Fibroblast of the conjunctiva (primary cell): ENCODE results near the gene PTEN.

Experiments
- DNase-seq: peaks from one replicate; pipeline ENCODE4 v3.0.0-alpha.2; 2010; ENCODE audit warnings: low read depth

The PTEN gene

DNA sequence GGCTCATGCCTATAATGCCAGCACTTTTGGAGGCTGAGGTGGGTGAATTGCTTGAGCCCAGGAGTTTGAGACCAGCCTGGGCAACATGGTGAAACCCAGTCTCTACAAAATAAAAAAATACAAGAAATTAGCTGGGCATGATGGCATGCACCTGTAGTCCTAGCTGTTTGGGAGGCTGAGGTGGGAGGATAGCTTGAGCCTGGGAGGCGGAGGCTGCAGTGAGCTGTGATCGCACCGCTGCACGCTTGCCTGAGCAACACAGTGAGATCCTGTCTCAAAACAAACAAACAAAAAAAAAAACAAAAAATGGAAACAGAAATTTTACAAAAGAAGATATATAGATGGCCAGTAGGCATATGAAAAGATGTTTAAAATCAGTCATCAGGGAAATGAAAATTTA lies 57.1 kb downstream of the PTEN start:
- DNase-seq = no peak

DNA sequence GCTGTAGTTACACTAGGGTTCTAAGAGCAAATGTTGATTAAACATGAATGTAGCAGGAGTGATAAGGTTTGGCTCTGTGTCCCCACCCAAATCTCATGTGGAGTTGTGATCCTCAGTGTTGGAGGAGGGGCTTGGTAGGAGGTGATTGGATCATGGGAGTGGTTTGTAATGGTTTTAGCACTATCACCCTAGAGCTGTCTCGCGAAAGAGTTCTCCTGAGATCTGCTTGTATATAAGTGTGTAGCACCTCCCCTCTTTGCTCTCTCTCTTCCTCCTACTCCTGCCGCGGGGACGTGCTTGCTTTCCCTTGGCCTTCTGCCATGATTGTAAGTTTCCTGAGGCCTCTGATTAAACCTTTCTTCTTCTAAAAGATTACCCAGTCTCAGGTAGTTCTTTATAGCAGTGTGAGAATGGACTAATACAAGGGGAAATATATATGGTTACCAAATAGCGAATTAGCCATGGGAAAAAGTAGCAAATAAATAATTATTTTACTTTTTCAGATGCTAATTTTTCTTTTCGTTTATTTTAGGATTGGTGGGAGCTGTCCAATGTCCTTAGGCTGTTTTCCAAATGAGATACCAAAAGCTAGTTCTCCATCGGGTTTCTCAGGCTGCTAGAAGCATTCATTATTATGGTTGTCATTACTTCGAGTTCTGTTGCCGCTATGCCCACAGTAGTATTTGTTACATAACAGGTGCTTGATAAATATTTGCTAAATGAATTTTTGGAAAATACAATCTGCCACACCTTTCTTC lies 58.7 kb downstream of the PTEN start:
- no peak for DNase-seq

DNA sequence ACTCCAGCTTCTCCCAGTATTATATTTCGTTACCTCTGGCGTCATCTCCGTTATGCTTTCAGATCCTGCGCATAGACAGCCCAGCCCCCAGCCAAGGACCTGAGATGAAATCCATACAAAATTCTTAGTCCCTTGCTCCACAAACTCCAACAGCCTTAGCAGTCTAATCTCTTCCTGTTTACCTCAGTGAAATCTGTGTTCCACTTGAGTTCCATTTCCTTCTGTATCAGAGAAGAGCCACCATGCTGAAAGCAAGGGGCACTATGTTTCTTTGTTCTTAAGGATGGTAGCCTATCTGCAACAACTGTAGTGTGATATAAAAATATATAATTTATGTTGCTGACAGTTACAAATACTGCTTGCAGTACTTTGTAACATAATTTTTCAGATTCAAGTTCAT lies 59.8 kb downstream of the PTEN start:
- no peak for DNase-seq

DNA sequence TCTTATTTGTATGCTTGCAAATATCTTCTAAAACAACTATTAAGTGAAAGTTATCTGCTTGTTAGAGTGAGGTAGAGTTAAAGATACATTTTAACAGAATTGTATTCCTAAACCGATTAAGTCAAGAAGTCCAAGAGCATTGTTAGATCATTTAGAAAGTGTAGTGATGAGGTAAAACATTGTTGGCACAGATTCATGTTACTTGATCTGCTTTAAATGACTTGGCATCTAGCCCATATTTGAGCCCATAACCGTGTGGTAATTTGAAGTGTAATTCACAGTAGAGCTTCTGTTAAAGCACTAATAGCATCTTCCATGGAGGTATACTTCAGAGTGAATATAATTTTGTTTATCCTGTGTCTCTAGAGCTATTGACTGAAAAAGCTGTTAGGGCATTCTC lies 62.1 kb downstream of the PTEN start:
- no peak for DNase-seq

DNA sequence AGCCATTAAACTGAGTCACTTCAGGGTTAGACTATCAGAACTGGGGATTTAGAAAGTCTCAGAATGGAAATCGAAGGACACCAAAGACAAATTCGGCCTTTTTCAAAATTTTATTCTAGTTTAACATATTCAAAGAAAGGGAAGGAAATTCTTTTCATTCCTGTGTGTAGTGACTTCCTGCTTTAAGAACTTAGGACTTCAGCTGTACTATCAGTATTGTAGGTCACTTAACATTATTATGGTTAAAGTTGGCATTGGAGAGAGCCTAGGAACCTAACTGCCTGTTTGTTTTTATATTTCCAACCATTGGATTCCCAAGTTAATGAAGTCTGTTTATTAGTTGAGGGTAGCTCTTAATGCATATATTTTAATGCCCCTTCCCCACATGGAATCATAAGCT lies 63.7 kb downstream of the PTEN start:
- DNase-seq = no peak

DNA sequence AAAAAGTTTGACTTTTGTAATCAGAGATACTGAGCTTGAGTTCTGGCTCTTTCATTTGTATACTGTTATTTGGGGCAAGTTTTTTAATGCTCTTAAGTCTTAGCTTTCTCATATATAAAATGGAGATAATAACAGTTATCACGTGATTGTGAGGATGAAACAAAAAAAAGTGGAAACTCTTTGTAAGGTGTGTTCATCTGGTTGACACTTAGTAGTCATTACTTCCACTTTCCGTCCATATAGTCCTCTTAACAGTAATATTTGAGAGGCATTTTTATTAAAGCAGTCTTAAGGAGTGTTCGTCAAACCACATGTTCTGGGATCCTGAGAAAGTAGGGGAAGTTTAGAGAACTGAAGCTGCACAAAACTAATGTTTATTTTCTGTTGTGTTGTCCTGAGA lies 65.6 kb downstream of the PTEN start:
- no peak for DNase-seq

DNA sequence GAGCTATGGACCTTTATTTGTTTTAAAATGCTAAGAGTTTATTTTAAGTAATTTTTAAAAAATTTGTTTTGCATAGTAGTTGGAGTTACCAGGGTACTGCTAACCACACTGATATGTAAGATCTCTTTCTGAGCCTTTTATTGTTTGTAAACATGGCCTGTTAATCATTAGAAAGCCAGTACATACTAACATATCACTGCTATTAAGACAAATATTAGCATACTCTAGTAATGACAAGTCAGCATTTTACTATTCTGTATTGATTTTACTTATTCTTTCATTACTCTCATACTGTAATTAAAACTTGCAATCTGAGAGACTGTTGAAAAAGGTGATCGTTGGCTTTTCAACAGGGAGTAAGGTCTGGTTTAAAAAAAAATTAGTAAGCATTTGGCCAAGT lies 66.7 kb downstream of the PTEN start:
- DNase-seq = no peak

DNA sequence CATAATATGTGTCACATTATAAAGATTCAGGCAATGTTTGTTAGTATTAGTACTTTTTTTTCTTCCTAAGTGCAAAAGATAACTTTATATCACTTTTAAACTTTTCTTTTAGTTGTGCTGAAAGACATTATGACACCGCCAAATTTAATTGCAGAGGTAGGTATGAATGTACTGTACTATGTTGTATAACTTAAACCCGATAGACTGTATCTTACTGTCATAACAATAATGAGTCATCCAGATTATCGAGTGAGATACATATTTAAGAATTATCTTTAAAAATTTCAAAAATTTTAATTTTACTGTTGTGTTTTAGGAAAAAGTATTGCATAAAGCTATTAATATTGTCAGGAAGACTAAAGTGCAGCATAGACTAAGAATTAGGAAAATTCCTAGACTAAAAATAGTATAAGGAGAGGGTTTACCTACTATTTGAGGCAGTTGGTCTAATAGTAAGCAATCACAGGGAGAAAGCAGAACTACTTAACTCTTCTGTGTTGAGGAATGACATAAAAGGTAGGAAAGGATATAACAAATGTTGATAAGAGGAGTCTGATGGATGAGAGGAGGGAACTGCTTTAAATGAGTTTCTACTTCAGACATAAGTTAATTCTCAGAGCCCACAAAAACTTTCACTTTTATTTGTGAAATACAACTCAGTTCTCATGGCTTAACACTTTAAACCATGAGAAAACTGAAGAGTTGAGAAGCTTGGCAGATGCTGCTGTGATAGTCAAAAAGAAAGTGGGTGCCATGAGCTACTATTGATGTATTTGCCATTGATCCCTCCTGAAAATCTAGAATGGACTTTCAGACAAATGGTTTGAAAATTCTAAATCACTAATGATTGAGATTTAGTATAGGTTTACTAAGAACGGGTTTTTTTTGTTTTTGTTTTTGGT lies 67.8 kb downstream of the PTEN start:
- DNase-seq = no peak

DNA sequence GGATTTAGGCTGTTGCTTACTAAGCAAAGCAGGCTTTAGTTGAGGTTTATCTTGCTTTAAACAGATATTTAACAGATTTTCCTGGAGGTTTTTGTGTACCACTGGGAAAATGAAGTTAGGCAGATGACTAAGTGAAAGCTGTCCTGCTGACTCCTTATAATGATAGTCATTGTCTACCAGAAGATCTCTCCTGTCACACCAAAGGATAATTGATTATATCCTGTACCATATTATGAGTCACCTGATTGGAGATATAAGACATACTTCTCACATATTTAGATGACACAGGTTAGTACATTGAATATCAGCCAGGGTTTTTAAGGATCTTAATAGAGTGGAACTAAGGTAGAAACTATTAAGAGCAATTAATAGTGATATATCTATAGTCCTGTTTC lies 68.4 kb downstream of the PTEN start:
- no peak for DNase-seq

DNA sequence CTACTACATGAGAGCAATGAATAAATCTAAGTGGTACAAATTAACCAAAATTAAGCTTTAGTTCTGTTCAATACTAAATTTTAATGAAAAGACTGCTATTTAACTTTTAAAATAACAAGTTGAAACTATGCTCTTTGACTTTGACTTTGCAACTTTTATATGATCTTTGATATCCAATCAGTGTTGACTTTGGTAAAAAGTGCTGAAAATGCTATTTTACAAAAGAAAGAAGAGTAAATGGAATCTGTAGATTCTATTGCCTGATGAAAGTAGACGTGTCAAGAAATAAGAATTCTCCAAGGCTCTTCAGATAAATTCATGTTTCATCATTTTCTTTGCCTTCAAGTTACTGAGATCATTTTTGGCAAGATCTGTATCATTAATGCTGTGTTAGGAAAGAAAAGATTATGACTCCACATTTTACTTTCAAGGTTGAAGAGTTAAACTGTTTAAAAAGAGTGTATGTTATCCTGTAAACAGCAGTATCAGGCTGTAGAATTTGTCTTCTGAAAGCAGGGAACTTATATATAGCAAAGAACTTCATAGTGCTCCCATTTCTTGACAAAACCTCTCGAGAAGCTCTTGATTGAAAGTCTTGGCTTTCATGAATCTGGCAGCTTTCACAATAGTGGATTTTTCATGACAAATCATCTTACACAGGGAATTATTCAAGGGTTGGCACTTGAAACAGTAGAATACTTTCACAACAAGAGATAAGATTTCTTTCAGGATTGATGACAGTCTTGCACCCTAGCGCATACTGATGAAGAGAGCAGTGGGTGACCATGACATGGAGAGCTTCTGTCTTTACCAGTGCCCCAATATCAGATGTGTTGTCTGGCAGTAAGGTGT lies 72.1 kb downstream of the PTEN start:
- peak; percentile 17 for DNase-seq

DNA sequence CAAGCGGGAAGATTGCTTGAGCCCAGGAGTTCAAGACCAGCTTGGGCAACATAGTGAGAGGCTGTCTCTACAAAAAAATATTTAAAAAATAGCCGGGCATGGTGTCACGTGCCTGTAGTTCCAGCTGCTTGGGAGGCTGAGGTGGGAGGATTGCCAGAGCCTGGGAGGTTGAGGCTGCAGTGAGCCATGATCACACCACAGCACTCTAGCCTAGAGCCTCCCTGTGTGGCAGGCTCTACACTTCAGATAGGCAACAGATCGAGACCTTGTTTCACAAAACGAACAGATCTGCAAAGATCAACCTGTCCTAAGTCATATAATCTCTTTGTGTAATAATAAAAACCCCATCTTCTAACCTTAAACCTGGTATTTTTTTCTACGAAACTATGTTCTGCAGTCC lies 76.8 kb downstream of the PTEN start:
- DNase-seq = no peak

DNA sequence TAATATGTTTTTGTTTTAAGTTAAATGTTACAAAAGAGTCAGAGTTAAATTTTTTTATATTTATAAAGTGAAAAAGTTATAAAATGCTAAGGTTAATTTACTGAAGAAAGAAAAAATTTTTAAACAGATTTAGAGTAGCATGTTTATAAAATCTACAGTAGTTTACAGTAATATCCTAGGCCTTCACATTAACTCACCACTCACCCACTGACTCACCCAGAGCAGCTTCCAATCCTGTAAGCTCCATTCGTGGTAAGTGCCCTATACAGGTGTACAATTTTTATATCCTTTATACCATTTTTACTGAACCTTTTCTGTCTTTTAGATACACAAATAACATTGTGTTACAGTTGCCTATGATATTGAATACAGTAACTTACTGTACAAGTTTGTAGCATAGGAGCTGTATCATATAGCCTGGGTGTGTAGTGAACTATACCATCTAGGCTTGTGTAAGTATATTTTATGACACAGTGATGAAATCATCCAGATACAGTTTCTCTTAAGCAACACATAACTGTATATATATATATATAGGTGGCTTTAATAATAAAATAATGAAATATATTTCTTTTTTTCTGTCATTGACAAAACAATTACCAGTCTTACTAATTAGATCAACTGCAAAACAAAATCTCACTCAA lies 79.6 kb downstream of the PTEN start:
- no peak for DNase-seq

DNA sequence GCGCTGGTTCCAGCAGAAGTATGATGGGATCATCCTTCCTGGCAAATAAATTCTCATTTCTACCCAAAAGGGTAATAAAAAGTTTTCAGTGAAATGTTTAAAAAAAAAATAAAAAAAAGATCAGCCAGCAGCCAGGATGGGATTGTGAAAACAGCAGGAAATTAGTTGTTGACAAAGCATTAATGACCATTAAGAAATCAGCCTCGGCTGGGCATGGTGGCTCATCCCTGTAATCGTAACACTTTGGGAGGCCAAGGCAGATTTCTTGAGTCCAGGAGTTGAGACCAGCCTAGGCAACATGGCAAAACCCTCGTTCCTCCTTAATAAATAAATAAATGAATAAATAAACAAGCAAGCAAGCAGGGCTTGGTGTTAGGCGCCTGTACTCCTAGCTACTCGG lies 82.6 kb downstream of the PTEN start:
- no peak for DNase-seq

DNA sequence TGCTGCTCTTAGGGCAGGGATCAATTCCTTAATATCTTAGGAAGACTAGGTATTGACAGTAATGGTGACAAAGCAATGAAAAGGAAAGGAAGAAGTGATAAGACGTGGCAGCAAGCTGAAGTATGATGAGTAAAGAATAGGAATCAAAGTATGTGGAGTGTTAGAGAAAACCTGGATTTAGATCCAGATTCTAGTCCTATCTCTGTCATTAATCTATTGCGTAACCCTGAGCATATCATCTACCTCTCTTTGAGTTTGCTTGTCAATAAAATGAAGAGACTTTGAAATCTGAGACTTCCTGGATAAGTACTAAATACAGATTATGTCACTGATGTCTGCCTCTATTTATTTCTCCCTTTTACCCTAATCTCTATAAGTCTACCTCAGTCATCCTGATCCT lies 89.2 kb downstream of the PTEN start:
- DNase-seq = no peak

DNA sequence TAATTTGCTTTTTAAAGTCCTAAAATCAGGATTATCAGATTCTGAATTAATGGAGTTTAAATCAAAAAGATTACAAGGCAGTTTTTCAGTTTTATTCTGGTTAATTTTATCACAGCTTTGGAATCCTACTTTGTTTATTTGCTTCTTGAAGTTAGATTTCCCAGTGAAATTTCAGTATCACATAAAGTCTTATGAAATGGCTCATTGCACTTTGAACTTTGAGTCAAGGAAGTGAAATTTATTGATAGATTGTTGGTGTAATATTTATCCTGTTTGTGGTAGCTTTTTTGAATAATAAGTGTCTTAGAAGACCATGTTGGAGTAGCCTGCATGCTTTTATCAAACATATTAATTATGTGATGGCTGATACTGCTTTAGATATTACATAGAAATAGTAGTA lies 92.6 kb downstream of the PTEN start:
- no peak for DNase-seq

DNA sequence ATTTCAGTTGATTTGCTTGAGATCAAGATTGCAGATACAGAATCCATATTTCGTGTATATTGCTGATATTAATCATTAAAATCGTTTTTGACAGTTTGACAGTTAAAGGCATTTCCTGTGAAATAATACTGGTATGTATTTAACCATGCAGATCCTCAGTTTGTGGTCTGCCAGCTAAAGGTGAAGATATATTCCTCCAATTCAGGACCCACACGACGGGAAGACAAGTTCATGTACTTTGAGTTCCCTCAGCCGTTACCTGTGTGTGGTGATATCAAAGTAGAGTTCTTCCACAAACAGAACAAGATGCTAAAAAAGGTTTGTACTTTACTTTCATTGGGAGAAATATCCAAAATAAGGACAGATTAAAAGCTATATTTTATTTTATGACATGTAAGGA lies 94.3 kb downstream of the PTEN start:
- DNase-seq = no peak

DNA sequence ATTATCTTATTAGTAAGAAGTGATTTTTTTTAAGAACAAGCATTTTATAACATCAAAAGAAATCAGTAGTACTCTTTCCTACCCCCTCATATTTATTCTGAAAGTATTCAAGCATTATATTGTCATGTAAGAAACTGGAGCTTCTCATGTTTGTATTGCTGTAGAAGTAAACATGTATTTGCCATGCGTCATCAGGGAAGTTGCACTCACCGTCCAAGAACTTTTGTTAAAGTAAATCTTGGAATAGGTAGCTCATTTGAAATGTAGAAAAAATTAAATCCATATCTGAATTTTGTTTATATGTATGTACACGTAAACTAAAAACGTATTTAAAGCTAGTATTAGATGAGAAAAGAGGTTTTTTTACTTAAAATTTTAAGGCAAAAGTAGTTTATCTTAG lies 96.8 kb downstream of the PTEN start:
- no peak for DNase-seq

DNA sequence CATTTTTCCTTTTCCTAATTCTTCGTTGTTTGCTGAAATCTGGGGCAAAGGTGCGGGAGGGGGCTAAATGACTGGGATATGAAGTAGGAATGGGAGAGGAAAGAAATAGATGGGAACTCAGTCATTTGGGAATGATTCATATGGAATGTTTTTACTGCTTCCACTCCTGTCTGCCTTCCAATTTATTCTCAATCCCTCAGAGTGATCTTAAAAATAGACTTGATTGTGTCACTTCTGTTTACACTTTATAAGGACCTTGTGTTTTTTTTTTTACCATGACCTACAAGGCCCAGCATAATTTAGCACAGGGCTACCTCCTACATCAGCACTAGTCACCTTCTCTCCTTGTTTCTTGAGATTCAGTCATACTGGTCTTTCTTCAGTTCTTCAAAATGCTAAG lies 97.9 kb downstream of the PTEN start:
- no peak for DNase-seq

DNA sequence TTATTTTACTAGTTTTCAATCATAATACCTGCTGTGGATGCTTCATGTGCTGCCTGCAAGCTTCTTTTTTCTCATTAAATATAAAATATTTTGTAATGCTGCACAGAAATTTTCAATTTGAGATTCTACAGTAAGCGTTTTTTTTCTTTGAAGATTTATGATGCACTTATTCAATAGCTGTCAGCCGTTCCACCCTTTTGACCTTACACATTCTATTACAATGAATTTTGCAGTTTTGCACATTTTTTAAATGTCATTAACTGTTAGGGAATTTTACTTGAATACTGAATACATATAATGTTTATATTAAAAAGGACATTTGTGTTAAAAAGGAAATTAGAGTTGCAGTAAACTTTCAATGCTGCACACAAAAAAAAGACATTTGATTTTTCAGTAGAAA lies 103.0 kb downstream of the PTEN start:
- DNase-seq = no peak

DNA sequence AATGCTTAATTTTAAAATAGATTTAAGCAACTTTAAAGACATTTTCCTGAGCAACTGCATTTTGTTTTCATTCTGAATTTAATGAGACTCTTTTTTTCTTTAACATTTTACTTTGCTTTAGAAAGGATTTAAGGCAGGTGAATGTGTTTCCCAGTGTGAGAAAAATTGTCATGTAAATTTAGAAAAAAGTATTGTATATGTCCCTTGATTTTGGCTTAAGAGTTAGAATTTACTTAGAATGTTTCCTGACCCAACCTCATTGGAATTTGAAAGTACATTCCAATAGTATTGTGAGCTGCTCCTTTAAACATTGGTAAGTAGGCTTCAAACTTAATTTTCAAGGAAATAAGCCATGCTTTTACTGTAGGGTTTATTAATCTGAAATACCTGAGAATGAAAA lies 110.2 kb downstream of the PTEN start:
- no peak for DNase-seq

DNA sequence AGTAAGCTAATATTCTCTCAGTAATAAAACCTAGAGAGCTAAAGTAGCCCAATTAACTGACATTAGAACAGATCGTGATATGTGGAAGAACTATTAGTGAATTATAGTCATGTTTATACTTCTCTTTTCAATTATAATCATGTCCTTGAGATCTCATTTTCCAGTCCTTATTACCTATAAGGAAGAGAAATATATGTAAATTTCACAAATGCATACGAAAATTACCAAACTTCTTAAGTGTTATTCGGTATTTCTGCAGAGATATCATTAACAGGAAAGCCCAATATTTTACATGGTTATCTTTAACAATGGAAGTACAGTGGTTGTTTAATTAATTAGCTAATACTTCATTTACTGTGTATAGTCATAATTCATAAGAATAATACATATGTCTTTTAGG lies 110.7 kb downstream of the PTEN start:
- no peak for DNase-seq

DNA sequence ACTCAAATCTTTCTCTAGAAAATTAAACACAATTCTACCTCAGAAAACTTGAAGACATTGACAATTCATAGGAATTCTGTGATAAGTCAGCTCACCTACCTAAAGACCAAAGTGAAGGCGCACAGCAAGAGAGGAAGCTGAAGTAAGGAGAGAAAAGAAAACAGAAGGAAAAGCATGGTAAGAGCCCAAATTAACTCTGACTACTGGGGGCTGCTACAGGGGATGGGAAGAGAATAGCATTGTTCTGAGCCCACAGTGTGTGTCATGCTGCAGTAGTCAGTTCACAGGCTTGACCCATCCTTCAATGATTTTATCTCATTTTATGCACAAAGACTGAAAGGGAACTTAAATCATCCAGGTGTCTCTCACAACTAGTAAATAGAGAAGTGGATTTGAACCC lies 111.3 kb downstream of the PTEN start:
- DNase-seq = no peak
